Activated naive CD8-positive, alpha-beta T cell (primary cell): ENCODE results near the gene RNU1-2.
A peak's percentile ranks its signal among the peaks of the same experiment; 100 is the strongest.
"Not testable (repeated sequence)": the region's sequence is repeated elsewhere in the genome, so short reads cannot be mapped to it uniquely, and the experiment has no call there.

Source experiments
- H3K27ac Mint-ChIP-seq: one replicate; pipeline ENCODE4 v1.8.0; 2021; ENCODE audit warnings: mixed read lengths
- H3K27me3 Mint-ChIP-seq: one replicate; pipeline ENCODE4 v1.8.0; 2021; ENCODE audit warnings: mixed read lengths
- H3K36me3 Mint-ChIP-seq: one replicate; pipeline ENCODE4 v1.8.0; 2021; ENCODE audit warnings: mixed read lengths
- H3K4me1 Mint-ChIP-seq: one replicate; pipeline ENCODE4 v1.8.0; 2021; ENCODE audit warnings: low read depth, mixed read lengths
- H3K4me3 Mint-ChIP-seq: one replicate; pipeline ENCODE4 v1.8.0; 2021; ENCODE audit warnings: mild to moderate bottlenecking, mixed read lengths
- H3K9me3 Mint-ChIP-seq: one replicate; pipeline ENCODE4 v1.8.0; 2021; ENCODE audit warnings: low read depth, mixed read lengths

RNU1-2 gene

GRCh38 chr1:16895598-16896315 lies at the start of gene RNU1-2:
TSS of gene RNU1-2 (plus strand) at chr1:16895980.
- H3K4me1 Mint-ChIP-seq = peaks cover 30% of the 10 kb centered on the region
- H3K27ac Mint-ChIP-seq = peak within 1 kb of the TSS; percentile 100
- not testable (repeated sequence) for H3K36me3 Mint-ChIP-seq, H3K27me3 Mint-ChIP-seq, H3K9me3 Mint-ChIP-seq
- peak within 1 kb of the TSS; percentile 85 for H3K4me3 Mint-ChIP-seq

GRCh38 chr1:16856201-16856600 lies 39.6 kb upstream of the RNU1-2 start:
- not testable (repeated sequence) for H3K4me3 Mint-ChIP-seq, H3K4me1 Mint-ChIP-seq, H3K36me3 Mint-ChIP-seq, H3K9me3 Mint-ChIP-seq, H3K27me3 Mint-ChIP-seq, H3K27ac Mint-ChIP-seq

- H3K4me1 Mint-ChIP-seq, H3K9me3 Mint-ChIP-seq, H3K27ac Mint-ChIP-seq, H3K4me3 Mint-ChIP-seq, H3K27me3 Mint-ChIP-seq, H3K36me3 Mint-ChIP-seq: not testable (repeated sequence)
These were observed 36.4 kb upstream of the RNU1-2 start for GRCh38 chr1:16859167-16860041.

GRCh38 chr1:16860048-16860447 lies 35.7 kb upstream of the RNU1-2 start:
- not testable (repeated sequence) for H3K4me1 Mint-ChIP-seq, H3K4me3 Mint-ChIP-seq, H3K9me3 Mint-ChIP-seq, H3K27me3 Mint-ChIP-seq, H3K27ac Mint-ChIP-seq, H3K36me3 Mint-ChIP-seq

GRCh38 chr1:16861832-16862245 lies 33.9 kb upstream of the RNU1-2 start:
- H3K27ac Mint-ChIP-seq, H3K27me3 Mint-ChIP-seq, H3K9me3 Mint-ChIP-seq, H3K4me3 Mint-ChIP-seq, H3K36me3 Mint-ChIP-seq, H3K4me1 Mint-ChIP-seq: not testable (repeated sequence)

GRCh38 chr1:16862415-16862814 lies 33.4 kb upstream of the RNU1-2 start:
- H3K4me3 Mint-ChIP-seq, H3K36me3 Mint-ChIP-seq, H3K9me3 Mint-ChIP-seq, H3K27ac Mint-ChIP-seq, H3K4me1 Mint-ChIP-seq, H3K27me3 Mint-ChIP-seq: not testable (repeated sequence)

- not testable (repeated sequence) for H3K4me1 Mint-ChIP-seq, H3K27ac Mint-ChIP-seq
These were observed 32.8 kb upstream of the RNU1-2 start for GRCh38 chr1:16863024-16863423.

GRCh38 chr1:16866926-16867707 lies 28.7 kb upstream of the RNU1-2 start:
- H3K27me3 Mint-ChIP-seq, H3K9me3 Mint-ChIP-seq, H3K4me3 Mint-ChIP-seq, H3K4me1 Mint-ChIP-seq, H3K36me3 Mint-ChIP-seq, H3K27ac Mint-ChIP-seq: not testable (repeated sequence)

More at GRCh38 chr1:16863024-16863423, 32.8 kb upstream of the RNU1-2 start:
- not testable (repeated sequence) for H3K36me3 Mint-ChIP-seq, H3K9me3 Mint-ChIP-seq, H3K4me3 Mint-ChIP-seq, H3K27me3 Mint-ChIP-seq

GRCh38 chr1:16868787-16869186 lies 27.0 kb upstream of the RNU1-2 start:
- not testable (repeated sequence) for H3K27me3 Mint-ChIP-seq, H3K9me3 Mint-ChIP-seq, H3K36me3 Mint-ChIP-seq, H3K27ac Mint-ChIP-seq, H3K4me3 Mint-ChIP-seq, H3K4me1 Mint-ChIP-seq

- H3K27me3 Mint-ChIP-seq, H3K4me3 Mint-ChIP-seq, H3K9me3 Mint-ChIP-seq, H3K27ac Mint-ChIP-seq, H3K4me1 Mint-ChIP-seq, H3K36me3 Mint-ChIP-seq: not testable (repeated sequence)
These were observed 25.8 kb upstream of the RNU1-2 start for GRCh38 chr1:16869996-16870395.

GRCh38 chr1:16871171-16871570 lies 24.6 kb upstream of the RNU1-2 start:
- not testable (repeated sequence) for H3K27me3 Mint-ChIP-seq, H3K36me3 Mint-ChIP-seq, H3K27ac Mint-ChIP-seq, H3K4me1 Mint-ChIP-seq, H3K9me3 Mint-ChIP-seq, H3K4me3 Mint-ChIP-seq

GRCh38 chr1:16872152-16873075 lies 23.4 kb upstream of the RNU1-2 start:
- Mint-ChIP-seq H3K4me3 (peak overlapping the region; percentile 81), H3K27ac (peak overlapping the region; percentile 76), H3K27me3 (peaks cover 14% of the 10 kb centered on the region)
- not testable (repeated sequence) for H3K9me3 Mint-ChIP-seq, H3K4me1 Mint-ChIP-seq, H3K36me3 Mint-ChIP-seq

- Mint-ChIP-seq H3K27me3 (peaks cover 14% of the 10 kb centered on the region), H3K27ac (peak overlapping the region; percentile 76), H3K4me3 (peak overlapping the region; percentile 81)
- not testable (repeated sequence) for H3K9me3 Mint-ChIP-seq, H3K36me3 Mint-ChIP-seq, H3K4me1 Mint-ChIP-seq
These were observed 22.5 kb upstream of the RNU1-2 start for GRCh38 chr1:16873076-16873879.
